Suprapubic skin (tissue), 4 donors: ENCODE measurements around the gene CLMN. TPM values are rescaled to one million over a fixed set of nuclear protein-coding genes. Genes with fewer than 3 reads are reported as not detected.

ENCODE experiments used
- DNase-seq, 2 donors: peaks; one replicate each; pipeline ENCODE4 v3.0.0-alpha.2; 2019; ENCODE audit warnings: low spot score in 2 of 2
- H3K27ac ChIP-seq: fragments of 200-600 bp; sonication (generic); one replicate; pipeline ENCODE4 v1.5.1; 2019
- H3K27me3 ChIP-seq: fragments of 200-600 bp; sonication (generic); one replicate; pipeline ENCODE4 v1.5.1; 2019
- H3K36me3 ChIP-seq: fragments of 200-600 bp; sonication (generic); one replicate; pipeline ENCODE4 v1.5.1; 2019
- H3K4me1 ChIP-seq: fragments of 200-600 bp; sonication (generic); one replicate; pipeline ENCODE4 v1.5.1; 2019
- H3K4me3 ChIP-seq: fragments of 200-600 bp; sonication (generic); one replicate; pipeline ENCODE4 v1.5.1; 2019; ENCODE audit warnings: mild to moderate bottlenecking
- H3K9me3 ChIP-seq: fragments of 200-600 bp; sonication (generic); one replicate; pipeline ENCODE4 v1.5.1; 2019
- EP300 ChIP-seq: sonication (generic); formaldehyde crosslinking; IDR thresholded peaks from one replicate; pipeline ENCODE4 v1.6.1; 2017; ENCODE audit warnings: antibody characterized with exemption
- POLR2A ChIP-seq, 2 donors: fragments of 450-650 bp; IDR thresholded peaks; one replicate each; pipeline ENCODE4 v1.6.1; 2017; ENCODE audit warnings: antibody characterized with exemption in 2 of 2, mild to moderate bottlenecking in 2 of 2, moderate library complexity in 2 of 2
- POLR2AphosphoS5 ChIP-seq, 3 donors: sonication (generic); formaldehyde crosslinking; IDR thresholded peaks; one replicate each; pipeline ENCODE4 v1.6.1; 2017; ENCODE audit warnings: antibody characterized with exemption in 3 of 3
- WGBS: methylation state at CpG from one replicate; pipeline ENCODE4 v1.1.5; 2018; 5-methylcytosine and 5-hydroxymethylcytosine counted together
- total RNA-seq, 4 donors: library from RNA; depleted of rRNA; stranded (reverse); fragments of >200 nt; gene quantifications; one replicate each; pipeline ENCODE4 v1.1.0, GENCODE V29; 2016
- TF ChIP-seq, protein P1 (sequence below), 2 donors: fragments of 200-600 bp in 1 of 2; fragments of 450-650 bp in 1 of 2; sonication (generic) in 1 of 2; IDR thresholded peaks; one replicate each; pipeline ENCODE4 v1.5.1; 2016 to 2019; ENCODE audit warnings: antibody characterized with exemption in 2 of 2, mild to moderate bottlenecking in 1 of 2, moderate library complexity in 1 of 2

The CLMN gene
- total RNA-seq, 4 donors from 2014 or later, result 5.0 to 25.7 (median 7.0) TPM

DNA sequence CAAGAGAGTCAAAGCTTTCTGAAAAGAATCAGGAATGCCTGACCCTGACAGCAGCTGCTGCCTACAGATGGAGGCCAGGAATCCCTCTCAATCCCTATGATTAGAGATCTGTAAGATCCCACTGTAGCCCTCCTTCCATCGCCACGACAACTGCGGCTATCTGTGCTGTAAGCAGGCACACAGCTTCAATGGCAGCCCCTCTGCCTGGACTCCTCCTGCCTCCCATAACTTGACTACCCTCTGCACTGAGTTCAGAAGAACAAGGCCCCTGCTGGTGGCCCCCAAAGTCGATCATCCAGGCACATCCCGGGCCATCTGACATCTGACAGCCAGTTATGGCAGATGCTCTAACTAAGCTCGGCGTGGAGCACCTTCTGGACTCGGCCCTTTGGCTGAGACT, 2.9 kb downstream of the CLMN start:
- H3K27ac ChIP-seq, result no peak overlapping the region
- DNase-seq, result no peak
- no peaks in the 10 kb centered on the region for H3K36me3 ChIP-seq
- 78% methylated on average over 8 of the region's 8 CpGs for WGBS
- H3K4me3 ChIP-seq, result no peak overlapping the region
- H3K4me1 ChIP-seq, result peaks cover 25% of the 10 kb centered on the region
- no peaks in the 10 kb centered on the region for H3K27me3 ChIP-seq
- TF ChIP-seq EP300 (no peak), POLR2AphosphoS5 (IDR thresholded peaks at IDR 0.05) (no peak), POLR2A (IDR thresholded peaks at IDR 0.05) (no peak)
- TF ChIP-seq, protein P1, sequence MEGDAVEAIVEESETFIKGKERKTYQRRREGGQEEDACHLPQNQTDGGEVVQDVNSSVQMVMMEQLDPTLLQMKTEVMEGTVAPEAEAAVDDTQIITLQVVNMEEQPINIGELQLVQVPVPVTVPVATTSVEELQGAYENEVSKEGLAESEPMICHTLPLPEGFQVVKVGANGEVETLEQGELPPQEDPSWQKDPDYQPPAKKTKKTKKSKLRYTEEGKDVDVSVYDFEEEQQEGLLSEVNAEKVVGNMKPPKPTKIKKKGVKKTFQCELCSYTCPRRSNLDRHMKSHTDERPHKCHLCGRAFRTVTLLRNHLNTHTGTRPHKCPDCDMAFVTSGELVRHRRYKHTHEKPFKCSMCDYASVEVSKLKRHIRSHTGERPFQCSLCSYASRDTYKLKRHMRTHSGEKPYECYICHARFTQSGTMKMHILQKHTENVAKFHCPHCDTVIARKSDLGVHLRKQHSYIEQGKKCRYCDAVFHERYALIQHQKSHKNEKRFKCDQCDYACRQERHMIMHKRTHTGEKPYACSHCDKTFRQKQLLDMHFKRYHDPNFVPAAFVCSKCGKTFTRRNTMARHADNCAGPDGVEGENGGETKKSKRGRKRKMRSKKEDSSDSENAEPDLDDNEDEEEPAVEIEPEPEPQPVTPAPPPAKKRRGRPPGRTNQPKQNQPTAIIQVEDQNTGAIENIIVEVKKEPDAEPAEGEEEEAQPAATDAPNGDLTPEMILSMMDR (IDR thresholded peaks at IDR 0.05), result no peak
- H3K9me3 ChIP-seq, result no peaks in the 10 kb centered on the region

DNA sequence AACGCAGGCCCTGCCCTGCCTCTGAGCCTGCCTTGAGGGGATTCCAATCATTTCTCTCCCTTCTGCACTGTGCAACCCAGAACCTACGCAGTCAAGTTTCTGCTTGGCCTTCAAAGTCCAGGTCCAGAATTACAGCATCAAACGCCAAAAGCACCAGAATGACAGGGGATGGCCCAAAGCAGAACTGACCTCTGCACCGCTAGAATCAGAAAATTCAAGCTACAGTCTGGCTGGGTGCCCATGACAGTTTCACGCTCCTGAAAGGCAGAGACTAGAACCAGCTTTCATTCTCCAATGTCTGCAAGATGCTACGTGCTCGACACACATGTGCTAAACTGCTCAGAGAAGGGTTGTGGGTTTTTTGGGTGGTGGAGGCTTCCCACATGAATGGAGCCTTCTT, 4.1 kb downstream of the CLMN start:
- Histone ChIP-seq H3K9me3 (no peaks in the 10 kb centered on the region), H3K4me3 (no peak overlapping the region), H3K36me3 (no peaks in the 10 kb centered on the region), H3K27ac (no peak overlapping the region), H3K27me3 (no peaks in the 10 kb centered on the region), H3K4me1 (peaks cover 22% of the 10 kb centered on the region)
- 73% methylated on average over 7 of the region's 7 CpGs for WGBS
- no peak for TF ChIP-seq POLR2AphosphoS5 (IDR thresholded peaks at IDR 0.05)
- no peak for TF ChIP-seq POLR2A (IDR thresholded peaks at IDR 0.05)
- no peak for TF ChIP-seq EP300
- TF ChIP-seq, protein P1 (IDR thresholded peaks at IDR 0.05), result no peak
- DNase-seq, result no peak

DNA sequence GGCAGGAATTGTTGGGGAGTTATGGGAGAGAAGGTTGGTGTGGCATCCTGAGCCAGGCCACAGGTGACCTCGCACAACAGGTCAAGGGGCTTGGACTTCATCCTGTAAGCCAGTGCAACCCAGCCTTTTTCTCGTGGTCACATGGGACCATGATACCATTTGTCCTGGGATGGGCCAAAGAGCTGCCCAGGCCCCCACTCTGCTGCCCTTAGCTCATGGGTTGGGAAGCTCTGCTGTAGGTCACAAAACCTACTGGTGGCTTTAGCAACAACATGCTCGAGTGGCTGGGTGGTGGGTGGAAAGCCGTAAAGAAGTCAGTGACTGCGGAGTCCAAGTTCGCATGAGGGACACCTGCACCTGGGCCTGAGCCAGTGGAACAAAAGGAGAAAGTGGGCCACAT, 4.6 kb downstream of the CLMN start:
- H3K36me3 ChIP-seq, result no peaks in the 10 kb centered on the region
- H3K4me3 ChIP-seq, result no peak overlapping the region
- no peaks in the 10 kb centered on the region for H3K27me3 ChIP-seq
- DNase-seq, result no peak
- peaks cover 18% of the 10 kb centered on the region for H3K4me1 ChIP-seq
- WGBS, result 91% methylated on average over 5 of the region's 6 CpGs
- TF ChIP-seq POLR2A (IDR thresholded peaks at IDR 0.05) (no peak), EP300 (no peak), POLR2AphosphoS5 (IDR thresholded peaks at IDR 0.05) (no peak)
- TF ChIP-seq, protein P1 (IDR thresholded peaks at IDR 0.05), result no peak
- no peaks in the 10 kb centered on the region for H3K9me3 ChIP-seq
- H3K27ac ChIP-seq, result no peak overlapping the region

DNA sequence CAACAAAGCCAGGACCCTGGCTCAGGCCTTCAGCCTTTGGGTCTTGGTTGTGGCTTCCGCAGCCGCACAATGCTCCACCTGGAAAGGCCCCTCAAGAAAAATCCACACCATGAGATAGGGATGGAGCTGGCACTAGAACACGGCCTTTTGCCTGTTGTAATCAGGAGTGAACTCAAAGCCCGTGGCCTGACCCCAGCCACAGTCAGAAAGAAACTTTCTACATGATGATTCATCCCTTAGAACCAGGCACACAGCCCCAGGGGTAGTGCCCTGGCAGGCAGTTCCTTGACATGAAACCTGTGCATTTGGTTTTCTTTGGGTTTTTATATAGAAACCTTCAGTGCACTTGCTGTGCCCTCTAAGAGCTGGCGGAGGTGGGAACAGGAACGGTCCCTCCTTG, 5.1 kb downstream of the CLMN start:
- no peak for DNase-seq
- H3K27ac ChIP-seq, result no peak overlapping the region

DNA sequence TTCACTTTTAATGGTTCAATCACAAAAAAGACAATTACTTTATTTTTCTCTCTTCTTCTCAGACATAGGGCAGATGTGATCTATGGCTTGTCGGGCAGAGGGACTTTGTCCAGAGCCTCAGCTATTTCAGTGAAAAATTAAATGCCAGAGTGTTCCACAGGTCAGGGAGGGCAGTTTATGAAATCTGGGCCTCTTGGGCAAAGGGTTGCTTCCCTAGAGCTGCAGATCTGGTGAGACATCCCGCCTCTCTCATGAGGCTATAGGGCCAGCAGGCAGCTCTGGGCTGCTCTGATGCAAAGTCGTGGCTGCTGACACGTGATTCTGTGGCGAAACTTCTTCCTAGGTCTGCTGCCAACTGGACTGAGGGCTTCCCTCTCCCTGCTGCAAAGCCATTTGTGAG, 6.0 kb downstream of the CLMN start:
- Histone ChIP-seq H3K27me3 (no peaks in the 10 kb centered on the region), H3K27ac (no peak overlapping the region), H3K9me3 (no peaks in the 10 kb centered on the region), H3K4me1 (peaks cover 7% of the 10 kb centered on the region), H3K36me3 (no peaks in the 10 kb centered on the region), H3K4me3 (no peak overlapping the region)
- DNase-seq, result peak in 1 of 2 donors; percentile 78
- WGBS, result 69% methylated on average over 5 of the region's 5 CpGs
- TF ChIP-seq EP300 (no peak), POLR2AphosphoS5 (IDR thresholded peaks at IDR 0.05) (peak in 1 of 3 donors; percentile 45)

More for the DNA sequence above, 5.1 kb downstream of the CLMN start:
- WGBS, result 33% methylated on average over 3 of the region's 6 CpGs
- Histone ChIP-seq H3K36me3 (no peaks in the 10 kb centered on the region), H3K27me3 (no peaks in the 10 kb centered on the region), H3K9me3 (no peaks in the 10 kb centered on the region), H3K4me1 (peaks cover 15% of the 10 kb centered on the region), H3K4me3 (no peak overlapping the region)
- TF ChIP-seq, protein P1 (IDR thresholded peaks at IDR 0.05), result no peak
- no peak for TF ChIP-seq POLR2A (IDR thresholded peaks at IDR 0.05)
- no peak for TF ChIP-seq POLR2AphosphoS5 (IDR thresholded peaks at IDR 0.05)
- no peak for TF ChIP-seq EP300

DNA sequence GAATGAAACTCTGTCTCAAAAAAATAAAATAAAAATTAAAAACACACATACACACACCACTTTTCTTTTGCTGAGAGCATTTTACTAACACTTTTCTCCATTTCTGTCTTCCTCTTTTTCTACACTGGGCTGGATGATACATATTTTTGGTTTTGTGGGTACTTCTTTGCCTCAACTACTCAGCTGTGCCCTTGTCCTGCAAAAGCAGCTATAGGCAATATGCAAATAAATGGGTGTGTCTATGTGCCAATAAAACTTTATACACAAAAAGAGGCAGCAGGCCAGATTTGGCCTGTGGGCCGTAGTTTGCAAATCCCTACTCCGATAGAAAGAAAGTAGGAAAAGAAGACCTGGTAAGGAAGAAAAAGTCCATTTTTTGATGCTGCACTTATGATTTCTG, 6.5 kb downstream of the CLMN start:
- Histone ChIP-seq H3K4me3 (no peak overlapping the region), H3K9me3 (no peaks in the 10 kb centered on the region), H3K27ac (no peak overlapping the region), H3K27me3 (no peaks in the 10 kb centered on the region), H3K36me3 (no peaks in the 10 kb centered on the region), H3K4me1 (peaks cover 7% of the 10 kb centered on the region)
- DNase-seq, result no peak
- TF ChIP-seq POLR2AphosphoS5 (IDR thresholded peaks at IDR 0.05), result no peak
- no peak for TF ChIP-seq EP300
- no peak for TF ChIP-seq POLR2A (IDR thresholded peaks at IDR 0.05)
- TF ChIP-seq, protein P1 (IDR thresholded peaks at IDR 0.05), result no peak
- 34% methylated on average over 2 of the region's 2 CpGs for whole genome bisulfite sequencing
